Measurements from ENCODE around the gene GTF3C5. TPM values are rescaled to one million over a fixed set of nuclear protein-coding genes. Genes with fewer than 3 reads are reported as not detected.

Gene GTF3C5
- total RNA-seq, 2 experiments from 2014 or later: 91.6 to 97.0 TPM

- no TSS peak for BruUV-seq (replicated peaks)
- H3K4me1 ChIP-seq (ENCODE audit: insufficient read depth, low read length, poor library complexity, severe bottlenecking): no peaks in the 10 kb centered on the region
- no peaks in the 10 kb centered on the region for H3K79me2 ChIP-seq (ENCODE audit: insufficient read depth, low read depth, low read length)
- no peak for TF ChIP-seq EZH2phosphoT487 (IDR thresholded peaks at IDR 0.05; ENCODE audit: borderline replicate concordance, low read depth, low read length)
- no peak for TF ChIP-seq CTCF (conservative IDR thresholded peaks at IDR 0.05; ENCODE audit: low read length)
- H3K9me2 ChIP-seq (ENCODE audit: insufficient read depth, low read length): no peaks in the 10 kb centered on the region
- no peak for DNase-seq (ENCODE audit: low spot score)
- H3K36me3 ChIP-seq (ENCODE audit: insufficient read depth, low read length): no peaks in the 10 kb centered on the region
- no peaks in the 10 kb centered on the region for H4K20me1 ChIP-seq (ENCODE audit: insufficient read depth, low read length)
- no peak overlapping the region for H3K27ac ChIP-seq (ENCODE audit: low read depth, low read length, poor library complexity, severe bottlenecking)
- H3K9me3 ChIP-seq (ENCODE audit: low read length): no peaks in the 10 kb centered on the region
- CTCF ChIA-PET (ENCODE audit: unreplicated experiment): no interaction called here
- POLR2A ChIA-PET: interaction anchor here (0.6 to 1.3 kb wide), 3 partner anchors 11 to 133 kb away, joined by 3 read pairs; partner anchors contain the start of gene GTF3C5
- H3K4me3 ChIP-seq (ENCODE audit: low read depth, low read length, poor library complexity, severe bottlenecking): no peak overlapping the region
- intact Hi-C loops (cut with micrococcal nuclease; ENCODE audit: unreplicated experiment): no loop called here
- no peak overlapping the region for H3K4me2 ChIP-seq (ENCODE audit: low read length)
- no peak overlapping the region for H2AFZ ChIP-seq (ENCODE audit: low read length)
Measured at GRCh38 chr9:133002147-133003070, 28.4 kb upstream of the GTF3C5 start.

- BruUV-seq (replicated peaks): no TSS peak
- Histone ChIP-seq H3K4me2 (ENCODE audit: low read length) (no peak overlapping the region), H3K79me2 (ENCODE audit: insufficient read depth, low read depth, low read length) (no peaks in the 10 kb centered on the region), H3K9me2 (ENCODE audit: insufficient read depth, low read length) (no peaks in the 10 kb centered on the region), H3K27ac (ENCODE audit: low read depth, low read length, poor library complexity, severe bottlenecking) (no peak overlapping the region), H4K20me1 (ENCODE audit: insufficient read depth, low read length) (no peaks in the 10 kb centered on the region), H3K9me3 (ENCODE audit: low read length) (no peaks in the 10 kb centered on the region), H3K36me3 (ENCODE audit: insufficient read depth, low read length) (no peaks in the 10 kb centered on the region), H3K4me1 (ENCODE audit: insufficient read depth, low read length, poor library complexity, severe bottlenecking) (no peaks in the 10 kb centered on the region), H3K4me3 (ENCODE audit: low read depth, low read length, poor library complexity, severe bottlenecking) (no peak overlapping the region), H2AFZ (ENCODE audit: low read length) (no peak overlapping the region)
- POLR2A ChIA-PET: interaction anchor here (0.6 to 1.3 kb wide), 3 partner anchors 9 to 134 kb away, joined by 3 read pairs; partner anchors contain the start of gene GTF3C5
- TF ChIP-seq CTCF (conservative IDR thresholded peaks at IDR 0.05; ENCODE audit: low read length): no peak
- TF ChIP-seq EZH2phosphoT487 (IDR thresholded peaks at IDR 0.05; ENCODE audit: borderline replicate concordance, low read depth, low read length): no peak
- CTCF ChIA-PET (ENCODE audit: unreplicated experiment): no interaction called here
- intact Hi-C loops (cut with micrococcal nuclease; ENCODE audit: unreplicated experiment): no loop called here
- no peak for DNase-seq (ENCODE audit: low spot score)
Measured at GRCh38 chr9:133003071-133003461, 27.7 kb upstream of the GTF3C5 start.

- H3K4me3 ChIP-seq (ENCODE audit: low read depth, low read length, poor library complexity, severe bottlenecking): no peak overlapping the region
- CTCF ChIA-PET (ENCODE audit: unreplicated experiment): no interaction called here
- intact Hi-C loops (cut with micrococcal nuclease; ENCODE audit: unreplicated experiment): no loop called here
Measured at GRCh38 chr9:133003671-133004090, 27.1 kb upstream of the GTF3C5 start.

More at GRCh38 chr9:133003671-133004090, 27.1 kb upstream of the GTF3C5 start:
- no peak overlapping the region for H3K4me2 ChIP-seq (ENCODE audit: low read length)
- no peaks in the 10 kb centered on the region for H3K4me1 ChIP-seq (ENCODE audit: insufficient read depth, low read length, poor library complexity, severe bottlenecking)
- no TSS peak for BruUV-seq (replicated peaks)
- no peaks in the 10 kb centered on the region for H3K36me3 ChIP-seq (ENCODE audit: insufficient read depth, low read length)
- DNase-seq (ENCODE audit: low spot score): no peak
- no peaks in the 10 kb centered on the region for H3K9me2 ChIP-seq (ENCODE audit: insufficient read depth, low read length)
- TF ChIP-seq CTCF (conservative IDR thresholded peaks at IDR 0.05; ENCODE audit: low read length) (no peak), EZH2phosphoT487 (IDR thresholded peaks at IDR 0.05; ENCODE audit: borderline replicate concordance, low read depth, low read length) (no peak)
- H4K20me1 ChIP-seq (ENCODE audit: insufficient read depth, low read length): no peaks in the 10 kb centered on the region
- no peaks in the 10 kb centered on the region for H3K79me2 ChIP-seq (ENCODE audit: insufficient read depth, low read depth, low read length)
- no peak overlapping the region for H2AFZ ChIP-seq (ENCODE audit: low read length)
- no peak overlapping the region for H3K27ac ChIP-seq (ENCODE audit: low read depth, low read length, poor library complexity, severe bottlenecking)
- no peaks in the 10 kb centered on the region for H3K9me3 ChIP-seq (ENCODE audit: low read length)
- POLR2A ChIA-PET: interaction anchor here (0.9 kb wide), 1 partner anchor 9 kb away, joined by 3 read pairs; no protein-coding TSS in a partner anchor

Data from OCI-LY7 (cell line).